HL-60 (cell line): ENCODE results near the gene EYA2.
"Not testable (repeated sequence)": the region's sequence is repeated elsewhere in the genome, so short reads cannot be mapped to it uniquely, and the experiment has no call there.

Experiments
- DNase-seq, 2 experiments: peaks; one replicate each; pipeline ENCODE4 v3.0.0-alpha.2; 2010 to 2020; ENCODE audit warnings: low read depth in 1 of 2, low spot score in 1 of 2
- H3K27ac ChIP-seq: fragments of 250-450 bp; sonication (Bioruptor Pico); replicated peaks from 2 replicates; pipeline ENCODE4 v1.5.1; 2020; ENCODE audit warnings: mild to moderate bottlenecking, moderate library complexity
- H3K27me3 ChIP-seq: fragments of 250-450 bp; sonication (Bioruptor Pico); 2 replicates; pipeline ENCODE4 v1.5.1; 2021; ENCODE audit warnings: mild to moderate bottlenecking, moderate library complexity; ENCODE audit not compliant: insufficient read depth, poor library complexity, severe bottlenecking
- H3K4me3 ChIP-seq: replicated peaks from 2 replicates; pipeline ENCODE4 v1.5.1; 2011; ENCODE audit warnings: mild to moderate bottlenecking, control low read depth, low read length; ENCODE audit not compliant: insufficient read depth
- CTCF ChIP-seq: IDR thresholded peaks from one replicate; pipeline ENCODE4 v1.5.1; 2011; ENCODE audit warnings: low read length, control low read depth, inconsistent platforms; ENCODE audit not compliant: insufficient read depth
- GABPA ChIP-seq: IDR thresholded peaks from 2 replicates; pipeline ENCODE4 v1.6.1; 2012; ENCODE audit warnings: low read depth
- POLR2AphosphoS5 ChIP-seq: IDR thresholded peaks from 2 replicates; pipeline ENCODE4 v1.6.1; 2012; ENCODE audit warnings: low read depth
- SPI1 ChIP-seq: IDR thresholded peaks from 2 replicates; pipeline ENCODE4 v1.6.1; 2012; ENCODE audit warnings: low read depth, mild to moderate bottlenecking, borderline replicate concordance
- TF ChIP-seq, protein P1 (sequence below): IDR thresholded peaks from 2 replicates; pipeline ENCODE4 v1.6.1; 2012; ENCODE audit warnings: low read depth; ENCODE audit not compliant: insufficient replicate concordance

EYA2 gene

DNA sequence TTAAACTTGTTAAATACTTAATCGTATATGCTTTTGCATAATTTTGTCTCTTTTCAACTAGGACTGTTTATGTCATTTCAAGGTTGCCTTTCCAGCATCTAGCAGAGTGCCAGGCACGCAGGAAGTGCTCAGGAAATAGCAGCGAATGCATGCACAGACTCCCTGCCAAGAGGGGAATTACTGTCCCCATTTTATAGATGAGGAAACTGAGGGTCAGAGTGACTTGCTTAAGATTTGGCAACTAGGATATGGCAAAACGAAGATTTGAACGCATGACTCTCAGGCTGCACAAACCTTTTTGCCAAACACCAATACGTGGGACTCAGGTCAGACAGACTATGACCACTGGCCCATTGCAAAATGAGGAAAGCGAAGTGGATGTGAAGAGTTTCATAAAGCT, 22.5 kb downstream of the EYA2 start:
- no peak for DNase-seq
- TF ChIP-seq GABPA, result no peak
- TF ChIP-seq SPI1, result no peak
- TF ChIP-seq, protein P1, sequence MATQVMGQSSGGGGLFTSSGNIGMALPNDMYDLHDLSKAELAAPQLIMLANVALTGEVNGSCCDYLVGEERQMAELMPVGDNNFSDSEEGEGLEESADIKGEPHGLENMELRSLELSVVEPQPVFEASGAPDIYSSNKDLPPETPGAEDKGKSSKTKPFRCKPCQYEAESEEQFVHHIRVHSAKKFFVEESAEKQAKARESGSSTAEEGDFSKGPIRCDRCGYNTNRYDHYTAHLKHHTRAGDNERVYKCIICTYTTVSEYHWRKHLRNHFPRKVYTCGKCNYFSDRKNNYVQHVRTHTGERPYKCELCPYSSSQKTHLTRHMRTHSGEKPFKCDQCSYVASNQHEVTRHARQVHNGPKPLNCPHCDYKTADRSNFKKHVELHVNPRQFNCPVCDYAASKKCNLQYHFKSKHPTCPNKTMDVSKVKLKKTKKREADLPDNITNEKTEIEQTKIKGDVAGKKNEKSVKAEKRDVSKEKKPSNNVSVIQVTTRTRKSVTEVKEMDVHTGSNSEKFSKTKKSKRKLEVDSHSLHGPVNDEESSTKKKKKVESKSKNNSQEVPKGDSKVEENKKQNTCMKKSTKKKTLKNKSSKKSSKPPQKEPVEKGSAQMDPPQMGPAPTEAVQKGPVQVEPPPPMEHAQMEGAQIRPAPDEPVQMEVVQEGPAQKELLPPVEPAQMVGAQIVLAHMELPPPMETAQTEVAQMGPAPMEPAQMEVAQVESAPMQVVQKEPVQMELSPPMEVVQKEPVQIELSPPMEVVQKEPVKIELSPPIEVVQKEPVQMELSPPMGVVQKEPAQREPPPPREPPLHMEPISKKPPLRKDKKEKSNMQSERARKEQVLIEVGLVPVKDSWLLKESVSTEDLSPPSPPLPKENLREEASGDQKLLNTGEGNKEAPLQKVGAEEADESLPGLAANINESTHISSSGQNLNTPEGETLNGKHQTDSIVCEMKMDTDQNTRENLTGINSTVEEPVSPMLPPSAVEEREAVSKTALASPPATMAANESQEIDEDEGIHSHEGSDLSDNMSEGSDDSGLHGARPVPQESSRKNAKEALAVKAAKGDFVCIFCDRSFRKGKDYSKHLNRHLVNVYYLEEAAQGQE, result no peak
- TF ChIP-seq POLR2AphosphoS5, result no peak
- no peak for TF ChIP-seq CTCF
- Histone ChIP-seq H3K4me3 (no peak overlapping the region), H3K27me3 (no peaks in the 10 kb centered on the region), H3K27ac (no peak overlapping the region)

- Histone ChIP-seq H3K27me3 (no peaks in the 10 kb centered on the region), H3K27ac (no peak overlapping the region), H3K4me3 (no peak overlapping the region)
- TF ChIP-seq POLR2AphosphoS5 (no peak), SPI1 (no peak), CTCF (no peak), GABPA (no peak)
- TF ChIP-seq, protein P1, result no peak
- DNase-seq, result no peak
Measured at GRCh38 chr20:46920114-46920513, 25.5 kb downstream of the EYA2 start.

DNA sequence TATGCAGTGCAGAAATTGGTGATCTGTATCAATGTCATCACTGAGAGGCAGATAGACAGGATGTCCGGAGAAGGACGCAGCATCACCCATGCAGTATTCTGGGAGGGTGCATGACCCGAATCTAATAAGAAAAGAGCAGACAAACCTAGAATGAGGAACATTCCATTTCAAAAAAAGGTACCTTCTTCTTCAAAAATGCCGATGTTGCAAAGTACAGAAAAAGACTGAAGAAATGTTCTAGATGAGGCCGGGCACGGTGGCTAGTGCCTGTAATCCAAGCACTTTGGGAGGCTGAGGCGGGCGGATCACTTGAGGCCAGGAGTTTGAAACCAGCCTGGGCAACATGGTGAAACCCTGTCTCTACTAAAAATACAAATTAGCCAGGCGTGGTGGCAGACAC, 28.2 kb downstream of the EYA2 start:
- not testable (repeated sequence) for DNase-seq, H3K4me3 ChIP-seq, H3K27me3 ChIP-seq, H3K27ac ChIP-seq

- no peak for TF ChIP-seq GABPA
- TF ChIP-seq CTCF, result no peak
- no peaks in the 10 kb centered on the region for H3K27me3 ChIP-seq
- no peak overlapping the region for H3K4me3 ChIP-seq
- no peak overlapping the region for H3K27ac ChIP-seq
- DNase-seq, result no peak
Measured at GRCh38 chr20:46923550-46923949, 28.9 kb downstream of the EYA2 start.
